IMR-90 (cell line): Measurements from ENCODE around the gene DOCK10. TPM values are rescaled to one million over a fixed set of nuclear protein-coding genes. Genes with fewer than 3 reads are reported as not detected.

Experiments used
- ATAC-seq: fragments of 200-7000 bp; cut with Tn5 transposase; 2 replicates; pipeline ENCODE4 v1.9.1; 2020; ENCODE audit warnings: low read depth, mild to moderate bottlenecking, moderate library complexity
- BruUV-seq: library from RNA; stranded (reverse); fragments of 400-500 nt; replicated peaks from 2 replicates; lab custom pipeline; 2021; lab: Mats Ljungman, UMichigan
- CTCF ChIA-PET: fragments of 300-600 bp; formaldehyde crosslinking; extraction: SDS; loops from one replicate; lab custom pipeline; 2021; ENCODE audit warnings: antibody characterized with exemption; lab: Yijun Ruan, JAX
- POLR2A ChIA-PET: fragments of 300-600 bp; sonication (Branson Sonifier 250); formaldehyde crosslinking; loops from one replicate; lab custom pipeline; 2022; ENCODE audit warnings: antibody characterized with exemption; ENCODE audit not compliant: unreplicated experiment; lab: Charles Lee
- DNase-seq: peaks from one replicate; pipeline ENCODE4 v3.0.0; 2013
- H2AFZ ChIP-seq: replicated peaks from 2 replicates; pipeline ENCODE3; 2013; ENCODE audit warnings: low read length, mild to moderate bottlenecking; ENCODE audit not compliant: poor library complexity
- H2AK5ac ChIP-seq: 2 replicates; pipeline ENCODE4 v1.6.1; 2013; ENCODE audit warnings: low read depth, low read length, inconsistent platforms
- H2AK9ac ChIP-seq: replicated peaks from 2 replicates; pipeline ENCODE3; 2013; ENCODE audit warnings: mild to moderate bottlenecking, low read depth, low read length, moderate library complexity; ENCODE audit not compliant: poor library complexity
- H2BK120ac ChIP-seq: 2 replicates; pipeline ENCODE4 v1.6.1; 2013; ENCODE audit warnings: low read depth, low read length, inconsistent platforms
- H2BK15ac ChIP-seq: 3 replicates; pipeline ENCODE4 v1.6.1; 2013; ENCODE audit warnings: low read depth, low read length, inconsistent platforms
- H2BK20ac ChIP-seq: 2 replicates; pipeline ENCODE4 v1.6.1; 2013; ENCODE audit warnings: low read depth, mild to moderate bottlenecking, inconsistent platforms, low read length, moderate library complexity
- H2BK5ac ChIP-seq: 2 replicates; pipeline ENCODE4 v1.6.1; 2013; ENCODE audit warnings: mild to moderate bottlenecking, low read depth, low read length, inconsistent platforms; ENCODE audit not compliant: poor library complexity, severe bottlenecking
- H3K14ac ChIP-seq: replicated peaks from 2 replicates; pipeline ENCODE4 v1.6.1; 2013; ENCODE audit warnings: low read depth, low read length, inconsistent platforms
- H3K18ac ChIP-seq: 2 replicates; pipeline ENCODE4 v1.6.1; 2013; ENCODE audit warnings: low read depth, low read length, control low read depth
- H3K23ac ChIP-seq: 2 replicates; pipeline ENCODE4 v1.6.1; 2013; ENCODE audit warnings: low read depth, low read length, inconsistent platforms
- H3K27ac ChIP-seq: 2 replicates; pipeline ENCODE4 v1.5.1; 2013; ENCODE audit warnings: mild to moderate bottlenecking, control low read depth, low read length; ENCODE audit not compliant: insufficient read depth
- H3K27me3 ChIP-seq: 2 replicates; pipeline ENCODE4 v1.6.1; 2013; ENCODE audit warnings: low read length; ENCODE audit not compliant: control insufficient read depth, insufficient read depth
- H3K36me3 ChIP-seq: 2 replicates; pipeline ENCODE4 v1.6.1; 2013; ENCODE audit warnings: low read length, mixed read lengths; ENCODE audit not compliant: control insufficient read depth, insufficient read depth
- H3K4ac ChIP-seq: 2 replicates; pipeline ENCODE4 v1.6.1; 2013; ENCODE audit warnings: low read depth, low read length, inconsistent platforms
- H3K4me1 ChIP-seq: 2 replicates; pipeline ENCODE4 v1.6.1; 2013; ENCODE audit warnings: low read length, mixed read lengths; ENCODE audit not compliant: control insufficient read depth, insufficient read depth
- H3K4me2 ChIP-seq: 2 replicates; pipeline ENCODE4 v1.6.1; 2013; ENCODE audit warnings: low read depth, mild to moderate bottlenecking, control low read depth, low read length, moderate library complexity
- H3K4me3 ChIP-seq: 2 replicates; pipeline ENCODE4 v1.5.1; 2013; ENCODE audit warnings: low read depth, mild to moderate bottlenecking, control low read depth, low read length, moderate library complexity; ENCODE audit not compliant: insufficient read depth
- H3K56ac ChIP-seq: 2 replicates; pipeline ENCODE4 v1.6.1; 2013; ENCODE audit warnings: low read length, inconsistent platforms; ENCODE audit not compliant: insufficient read depth; ENCODE audit errors: extremely low read depth
- H3K79me1 ChIP-seq, 2 experiments: 2 replicates each; pipeline ENCODE4 v1.6.1; 2013; ENCODE audit warnings: low read length in 2 of 2, inconsistent platforms in 1 of 2, low read depth in 1 of 2
- H3K9ac ChIP-seq: 2 replicates; pipeline ENCODE4 v1.6.1; 2013; ENCODE audit warnings: low read depth, low read length, control low read depth
- H3K9me1 ChIP-seq: 2 replicates; pipeline ENCODE4 v1.6.1; 2013; ENCODE audit warnings: low read length, inconsistent platforms; ENCODE audit not compliant: insufficient read depth
- H3K9me3 ChIP-seq: 2 replicates; pipeline ENCODE4 v1.6.1; 2013; ENCODE audit warnings: low read length; ENCODE audit not compliant: control insufficient read depth, insufficient read depth
- H4K20me1 ChIP-seq: 2 replicates; pipeline ENCODE4 v1.6.1; 2013; ENCODE audit warnings: low read length, inconsistent platforms; ENCODE audit not compliant: insufficient read depth
- H4K5ac ChIP-seq: 2 replicates; pipeline ENCODE4 v1.6.1; 2013; ENCODE audit warnings: mild to moderate bottlenecking, low read depth, low read length, control low read depth
- H4K8ac ChIP-seq, 2 experiments: 2 replicates each; pipeline ENCODE4 v1.6.1; 2013; ENCODE audit warnings: low read depth in 2 of 2, low read length in 2 of 2, control low read depth in 1 of 2, inconsistent platforms in 1 of 2
- H4K91ac ChIP-seq: 2 replicates; pipeline ENCODE4 v1.6.1; 2013; ENCODE audit warnings: low read depth, low read length, inconsistent platforms; ENCODE audit not compliant: insufficient read depth
- CEBPB ChIP-seq: IDR thresholded peaks from 2 replicates; pipeline ENCODE4 v1.6.1; 2012; ENCODE audit warnings: low read depth, low read length, improper control_type of control experiment
- CTCF ChIP-seq: conservative IDR thresholded peaks from 2 replicates; pipeline ENCODE4 v1.5.1; 2012; ENCODE audit warnings: mild to moderate bottlenecking, low read depth, low read length, improper control_type of control experiment
- MAFK ChIP-seq: IDR thresholded peaks from 2 replicates; pipeline ENCODE4 v1.6.1; 2012; ENCODE audit warnings: low read depth, low read length, improper control_type of control experiment
- MXI1 ChIP-seq: IDR thresholded peaks from 2 replicates; pipeline ENCODE4 v1.6.1; 2012; ENCODE audit warnings: low read depth, mild to moderate bottlenecking, low read length, moderate library complexity, borderline replicate concordance
- NFE2L2 ChIP-seq: fragments of 150-350 bp; IDR thresholded peaks from 2 replicates; pipeline ENCODE4 v1.6.1; 2016; ENCODE audit warnings: low read depth, mild to moderate bottlenecking, low read length
- POLR2A ChIP-seq: IDR thresholded peaks from 2 replicates; pipeline ENCODE4 v1.6.1; 2012; ENCODE audit warnings: mild to moderate bottlenecking, low read depth, low read length
- RAD21 ChIP-seq: IDR thresholded peaks from 2 replicates; pipeline ENCODE4 v1.6.1; 2012; ENCODE audit warnings: low read length, improper control_type of control experiment
- USF2 ChIP-seq: fragments of 150-350 bp; IDR thresholded peaks from 2 replicates; pipeline ENCODE4 v1.6.1; 2017; ENCODE audit warnings: mild to moderate bottlenecking, antibody characterized with exemption, low read length, low read depth
- WGBS, 2 experiments: methylation state at CpG; one replicate each; pipeline versions ENCODE4 v1.1.5 to v1.1.7; 2013; ENCODE audit warnings: missing lambda C conversion rate in 2 of 2; ENCODE audit not compliant: insufficient read length in 1 of 2; ENCODE audit errors: extremely low coverage in 2 of 2; 5-methylcytosine and 5-hydroxymethylcytosine counted together
- dilution Hi-C: fragments of 300-500 bp; cut with HindIII; formaldehyde crosslinking; loops from one replicate; pipeline ENCODE4 v1.14.3; 2018; ENCODE audit warnings: low sequenced_read_pairs; ENCODE audit not compliant: unreplicated experiment
- in situ Hi-C: fragments of 300-500 bp; cut with MboI; formaldehyde crosslinking; loops from 3 replicates; pipeline ENCODE4 v1.14.3; 2019; ENCODE audit warnings: low sequenced_read_pairs, inconsistent platforms, mixed read lengths
- intact Hi-C: fragments of 100-400 bp; cut with micrococcal nuclease; formaldehyde crosslinking; loops from 2 replicates; pipeline ENCODE4 v1.10.0; 2022
- polyA plus RNA-seq, 3 experiments: library from polyadenylated mRNA; depleted of rRNA; stranded (reverse); fragments of >200 nt; gene quantifications; 2 replicates each; pipeline ENCODE4 v1.2.3, GENCODE V29; 2012; ENCODE audit warnings: low replicate concordance in 1 of 3
- total RNA-seq: library from RNA; depleted of rRNA; stranded (reverse); fragments of >200 nt; gene quantifications from 2 replicates; pipeline ENCODE4 v1.2.3, GENCODE V29; 2012
- TF ChIP-seq, protein P1 (sequence below): fragments of 150-350 bp; IDR thresholded peaks from 2 replicates; pipeline ENCODE4 v1.6.1; 2016; ENCODE audit warnings: low read depth, mild to moderate bottlenecking, low read length, moderate library complexity, borderline replicate concordance

Gene DOCK10
- total and polyA plus RNA-seq, 2 of the 4 experiments (the other 2 are of a cell fraction), result 58.6 to 75.3 TPM

GRCh38 chr2:224947566-224947965 is 94.7 kb downstream of the DOCK10 start:
- TF ChIP-seq POLR2A (no peak), RAD21 (no peak), MAFK (no peak), CEBPB (no peak), CTCF (no peak), USF2 (no peak), NFE2L2 (no peak), MXI1 (no peak)
- TF ChIP-seq, protein P1, sequence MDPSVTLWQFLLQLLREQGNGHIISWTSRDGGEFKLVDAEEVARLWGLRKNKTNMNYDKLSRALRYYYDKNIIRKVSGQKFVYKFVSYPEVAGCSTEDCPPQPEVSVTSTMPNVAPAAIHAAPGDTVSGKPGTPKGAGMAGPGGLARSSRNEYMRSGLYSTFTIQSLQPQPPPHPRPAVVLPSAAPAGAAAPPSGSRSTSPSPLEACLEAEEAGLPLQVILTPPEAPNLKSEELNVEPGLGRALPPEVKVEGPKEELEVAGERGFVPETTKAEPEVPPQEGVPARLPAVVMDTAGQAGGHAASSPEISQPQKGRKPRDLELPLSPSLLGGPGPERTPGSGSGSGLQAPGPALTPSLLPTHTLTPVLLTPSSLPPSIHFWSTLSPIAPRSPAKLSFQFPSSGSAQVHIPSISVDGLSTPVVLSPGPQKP, result no peak
- in situ Hi-C loops, result no loop called here
- Histone ChIP-seq H3K9me3 (no peaks in the 10 kb centered on the region), H3K14ac (peak overlapping the region; percentile 45; the same call in 1 of the 2 replicates), H4K5ac (no peak overlapping the region), H3K23ac (no peak overlapping the region), H3K27me3 (no peaks in the 10 kb centered on the region), H3K79me1 (peaks cover 14 to 44% of the 10 kb centered on the region in 2 experiments), H3K4ac (peak overlapping the region; percentile 39; the same call in 1 of the 2 replicates), H3K9me1 (no peaks in the 10 kb centered on the region), H2BK15ac (0 out of 3 replicates have a peak overlapping the region, but pooled peaks have one; percentile 21), H3K4me3 (no peak overlapping the region), H3K36me3 (no peaks in the 10 kb centered on the region), H3K4me1 (peaks cover 4% of the 10 kb centered on the region), H3K9ac (no peak overlapping the region), H2BK5ac (peak overlapping the region; percentile 68), H4K91ac (no peak overlapping the region; the same call in 1 of the 2 replicates), H4K20me1 (no peaks in the 10 kb centered on the region), H2BK120ac (peak overlapping the region; percentile 76; the same call in 1 of the 2 replicates), H4K8ac (peak overlapping the region in 1 of 2 experiments; percentile 54; a peak in 1 of 4 replicates), H2AK9ac (no peak overlapping the region), H3K27ac (no peak overlapping the region), H2AK5ac (peak overlapping the region; percentile 52; the same call in 1 of the 2 replicates), H3K56ac (no peak overlapping the region), H3K18ac (no peak overlapping the region), H2AFZ (no peak overlapping the region), H2BK20ac (peak overlapping the region; percentile 52; the same call in 1 of the 2 replicates), H3K4me2 (peak overlapping the region; percentile 2; the same call in 1 of the 2 replicates)
- no TSS peak for BruUV-seq
- dilution Hi-C loops, result no loop called here
- DNase-seq (peak; percentile 22), ATAC-seq (no peak)
- ChIA-PET CTCF (interaction anchor here (0.5 to 0.9 kb wide), 4 partner anchors 54 to 1384 kb away, joined by 3 to 5 read pairs (median 4); no protein-coding TSS in a partner anchor), POLR2A (no interaction called here)
- intact Hi-C loops, result no loop called here
- no CpG with 5 or more reads among the region's 4 CpGs for WGBS, 2 experiments
